Type B pancreatic cell (in vitro differentiated cells): ENCODE data around the gene KIRREL3. TPM values are rescaled to one million over a fixed set of nuclear protein-coding genes. Genes with fewer than 3 reads are reported as not detected.

Experiments used
- DNase-seq: peaks from one replicate; pipeline ENCODE4 v3.0.0; 2021; ENCODE audit warnings: mixed read lengths; ENCODE audit not compliant: unreplicated experiment; ENCODE audit errors: extremely low spot score
- H3K27ac Mint-ChIP-seq: 2 replicates; pipeline ENCODE4 v1.8.0; 2021; ENCODE audit warnings: mild to moderate bottlenecking, mixed read lengths
- H3K27me3 Mint-ChIP-seq: 2 replicates; pipeline ENCODE4 v1.8.0; 2021; ENCODE audit warnings: mixed read lengths
- H3K36me3 Mint-ChIP-seq: 2 replicates; pipeline ENCODE4 v1.8.0; 2021; ENCODE audit warnings: mixed read lengths
- H3K4me1 Mint-ChIP-seq: one replicate; pipeline ENCODE4 v1.8.0; 2021; ENCODE audit warnings: mixed read lengths; ENCODE audit not compliant: unreplicated experiment
- H3K4me3 Mint-ChIP-seq: 2 replicates; pipeline ENCODE4 v1.8.0; 2021; ENCODE audit warnings: mild to moderate bottlenecking, mixed read lengths
- H3K9me3 Mint-ChIP-seq: 2 replicates; pipeline ENCODE4 v1.8.0; 2021; ENCODE audit warnings: mixed read lengths
- CTCF ChIP-seq: fragments of 200-600 bp; sonication (generic); conservative IDR thresholded peaks from 2 replicates; pipeline ENCODE4 v1.5.0; 2021; ENCODE audit warnings: antibody characterized with exemption, mild to moderate bottlenecking
- total RNA-seq: library from RNA; stranded (reverse); gene quantifications from 2 replicates; pipeline ENCODE4 v1.2.1, GENCODE V29; 2021; ENCODE audit warnings: low replicate concordance

KIRREL3 gene
- total RNA-seq, 1 donor from 2014 or later: 4.1 TPM

GRCh38 chr11:126637795-126638175 lies 362.8 kb downstream of the KIRREL3 start:
- Mint-ChIP-seq H3K4me1 (peaks cover 25% of the 10 kb centered on the region), H3K27ac (no peak overlapping the region)

GRCh38 chr11:126636911-126637794 lies 363.4 kb downstream of the KIRREL3 start:
- DNase-seq: no peak
- no peak for TF ChIP-seq CTCF
- Mint-ChIP-seq H3K27ac (no peak overlapping the region), H3K4me1 (peaks cover 25% of the 10 kb centered on the region), H3K36me3 (no peaks in the 10 kb centered on the region), H3K9me3 (no peaks in the 10 kb centered on the region), H3K27me3 (peaks cover 33% of the 10 kb centered on the region), H3K4me3 (no peak overlapping the region)

More at GRCh38 chr11:126637795-126638175, 362.8 kb downstream of the KIRREL3 start:
- H3K27me3 Mint-ChIP-seq: peaks cover 36% of the 10 kb centered on the region
- H3K36me3 Mint-ChIP-seq: no peaks in the 10 kb centered on the region
- no peak for DNase-seq
- TF ChIP-seq CTCF: no peak
- H3K4me3 Mint-ChIP-seq: no peak overlapping the region
- H3K9me3 Mint-ChIP-seq: no peaks in the 10 kb centered on the region

GRCh38 chr11:126635511-126635910 lies 365.1 kb downstream of the KIRREL3 start:
- no peak for TF ChIP-seq CTCF
- Mint-ChIP-seq H3K9me3 (no peaks in the 10 kb centered on the region), H3K4me3 (no peak overlapping the region), H3K27me3 (peaks cover 40% of the 10 kb centered on the region), H3K4me1 (peaks cover 26% of the 10 kb centered on the region), H3K36me3 (no peaks in the 10 kb centered on the region), H3K27ac (no peak overlapping the region)
- DNase-seq: no peak

GRCh38 chr11:126634963-126635362 lies 365.6 kb downstream of the KIRREL3 start:
- Mint-ChIP-seq H3K4me3 (no peak overlapping the region), H3K27ac (no peak overlapping the region), H3K27me3 (peaks cover 42% of the 10 kb centered on the region), H3K4me1 (peaks cover 23% of the 10 kb centered on the region), H3K9me3 (no peaks in the 10 kb centered on the region), H3K36me3 (no peaks in the 10 kb centered on the region)
- TF ChIP-seq CTCF: no peak
- no peak for DNase-seq

- H3K36me3 Mint-ChIP-seq: no peaks in the 10 kb centered on the region
- no peak for TF ChIP-seq CTCF
- no peak overlapping the region for H3K27ac Mint-ChIP-seq
- peaks cover 22% of the 10 kb centered on the region for H3K4me1 Mint-ChIP-seq
- H3K9me3 Mint-ChIP-seq: no peaks in the 10 kb centered on the region
- no peak for DNase-seq
- H3K4me3 Mint-ChIP-seq: no peak overlapping the region
- peaks cover 43% of the 10 kb centered on the region for H3K27me3 Mint-ChIP-seq
These were observed 367.2 kb downstream of the KIRREL3 start for GRCh38 chr11:126633330-126633729.
